ENCODE results near the gene FUT1. TPM values are rescaled to one million over a fixed set of nuclear protein-coding genes. Genes with fewer than 3 reads are reported as not detected.
A peak's percentile ranks its signal among the peaks of the same experiment; 100 is the strongest.

Gene FUT1
- total RNA-seq, 4 donors from 2014 or later = 0.27 to 1.00 (median 0.58) TPM

DNA sequence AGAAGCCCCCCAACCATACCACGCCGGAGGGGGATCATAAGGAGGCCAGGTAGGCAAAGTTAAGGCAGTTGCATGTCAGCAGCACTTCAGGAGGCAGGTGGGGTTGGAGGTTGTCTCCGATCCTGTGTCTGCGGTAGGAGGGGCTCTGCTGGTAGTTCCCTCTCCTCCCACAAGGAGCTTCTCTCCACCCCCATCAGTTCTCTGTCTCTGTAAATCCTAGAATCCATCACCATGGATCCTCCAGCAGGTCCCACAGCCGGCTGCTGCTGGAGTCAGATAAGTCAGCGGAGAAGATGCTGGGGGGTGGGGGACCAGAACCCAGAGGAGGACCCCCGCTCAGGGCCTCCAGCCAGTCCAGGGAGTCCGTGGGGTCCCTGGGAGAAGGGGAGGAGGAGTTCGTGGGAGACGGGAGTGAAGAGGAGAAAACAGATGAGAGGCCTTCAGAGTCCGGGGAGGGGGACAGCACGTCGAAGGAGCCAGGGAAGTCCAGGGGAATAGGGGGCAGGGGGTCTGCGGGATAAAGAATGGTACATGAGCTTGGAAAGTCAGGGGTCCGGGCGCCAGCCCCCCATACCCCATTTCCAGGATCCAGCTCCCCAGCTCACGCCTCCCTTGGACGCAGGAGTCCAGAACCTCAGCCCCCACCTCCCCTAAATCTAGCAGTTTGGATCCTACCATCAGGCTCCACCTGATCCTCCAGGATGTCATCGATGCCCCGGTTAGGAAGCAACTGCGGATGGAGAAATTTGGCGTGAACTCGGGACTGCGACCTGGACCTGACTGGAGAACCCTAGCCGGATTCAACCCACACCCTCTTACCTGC lies 39.2 kb downstream of the FUT1 start:
- no peak for DNase-seq
- WGBS, 2 donors (ENCODE audit: low coverage in 1 of 2) = 17% methylated on average over 25 of the region's 25 CpGs; no CpG with 5 or more reads in 1 of the 2 donors
- in situ Hi-C loops (cut with MboI; ENCODE audit: low pct_ligation_motif_present in 1 of 4, low pct_unique_long_range_greater_than_20kb in 1 of 4, low sequenced_read_pairs in 3 of 4) = no loop called here
- Histone ChIP-seq H3K27ac (peak overlapping the region; percentile 68 to 93 (median 89)), H3K27me3 (no peaks in the 10 kb centered on the region), H3K9me3 (no peaks in the 10 kb centered on the region), H3K4me3 (peak overlapping the region; percentile 18 to 75 (median 58)), H3K4me1 (peaks cover 16 to 39% (median 35%) of the 10 kb centered on the region in 4 donors), H3K36me3 (no peaks in the 10 kb centered on the region)
- TF ChIP-seq, protein P1, sequence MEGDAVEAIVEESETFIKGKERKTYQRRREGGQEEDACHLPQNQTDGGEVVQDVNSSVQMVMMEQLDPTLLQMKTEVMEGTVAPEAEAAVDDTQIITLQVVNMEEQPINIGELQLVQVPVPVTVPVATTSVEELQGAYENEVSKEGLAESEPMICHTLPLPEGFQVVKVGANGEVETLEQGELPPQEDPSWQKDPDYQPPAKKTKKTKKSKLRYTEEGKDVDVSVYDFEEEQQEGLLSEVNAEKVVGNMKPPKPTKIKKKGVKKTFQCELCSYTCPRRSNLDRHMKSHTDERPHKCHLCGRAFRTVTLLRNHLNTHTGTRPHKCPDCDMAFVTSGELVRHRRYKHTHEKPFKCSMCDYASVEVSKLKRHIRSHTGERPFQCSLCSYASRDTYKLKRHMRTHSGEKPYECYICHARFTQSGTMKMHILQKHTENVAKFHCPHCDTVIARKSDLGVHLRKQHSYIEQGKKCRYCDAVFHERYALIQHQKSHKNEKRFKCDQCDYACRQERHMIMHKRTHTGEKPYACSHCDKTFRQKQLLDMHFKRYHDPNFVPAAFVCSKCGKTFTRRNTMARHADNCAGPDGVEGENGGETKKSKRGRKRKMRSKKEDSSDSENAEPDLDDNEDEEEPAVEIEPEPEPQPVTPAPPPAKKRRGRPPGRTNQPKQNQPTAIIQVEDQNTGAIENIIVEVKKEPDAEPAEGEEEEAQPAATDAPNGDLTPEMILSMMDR (IDR thresholded peaks at IDR 0.05) = peak in 1 of 5 experiments; percentile 31
- TF ChIP-seq EP300 (IDR thresholded peaks at IDR 0.05; ENCODE audit: low read depth) = no peak
- intact Hi-C loops (cut with DNase I; ENCODE audit: low total_unique reads) = no loop called here

DNA sequence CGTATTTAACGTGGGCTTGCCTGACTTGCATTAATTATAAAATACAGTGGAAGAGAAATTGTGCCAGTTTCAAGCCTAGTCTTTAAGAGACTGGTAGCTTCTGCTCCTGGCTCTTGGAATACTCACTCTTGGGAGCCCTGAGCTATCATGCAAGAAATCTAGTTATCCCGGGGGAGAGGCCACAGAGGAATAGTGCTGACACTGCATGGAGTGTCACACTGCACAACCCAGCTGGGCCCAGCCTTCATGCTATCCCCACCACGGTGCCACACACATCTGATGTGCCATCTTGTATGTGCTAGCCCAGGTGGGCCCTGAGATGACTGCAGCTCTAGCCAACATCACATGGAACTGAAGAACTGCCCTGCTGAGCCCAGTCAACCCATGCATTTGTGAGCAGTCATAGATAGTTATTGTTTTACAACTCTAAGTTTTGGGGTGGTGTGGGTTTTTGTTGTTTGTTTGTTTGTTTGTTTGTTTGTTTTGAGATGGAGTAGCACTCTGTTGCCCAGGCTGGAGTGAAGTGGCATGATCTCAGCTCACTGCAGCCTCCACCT lies 41.3 kb downstream of the FUT1 start:
- H3K4me1 ChIP-seq = peaks cover 16 to 28% (median 25%) of the 10 kb centered on the region in 4 donors
- no peaks in the 10 kb centered on the region for H3K9me3 ChIP-seq
- intact Hi-C loops (cut with DNase I; ENCODE audit: low total_unique reads) = no loop called here
- no peak for DNase-seq
- TF ChIP-seq EP300 (IDR thresholded peaks at IDR 0.05; ENCODE audit: low read depth) = no peak
- no peaks in the 10 kb centered on the region for H3K36me3 ChIP-seq
- in situ Hi-C loops (cut with MboI; ENCODE audit: low pct_ligation_motif_present in 1 of 4, low pct_unique_long_range_greater_than_20kb in 1 of 4, low sequenced_read_pairs in 3 of 4) = no loop called here
- no peak overlapping the region for H3K4me3 ChIP-seq
- H3K27me3 ChIP-seq = no peaks in the 10 kb centered on the region
- 60 to 89% methylated on average over 1 to 4 of the region's 4 CpGs for WGBS, 2 donors (ENCODE audit: low coverage in 1 of 2)
- H3K27ac ChIP-seq = no peak overlapping the region

DNA sequence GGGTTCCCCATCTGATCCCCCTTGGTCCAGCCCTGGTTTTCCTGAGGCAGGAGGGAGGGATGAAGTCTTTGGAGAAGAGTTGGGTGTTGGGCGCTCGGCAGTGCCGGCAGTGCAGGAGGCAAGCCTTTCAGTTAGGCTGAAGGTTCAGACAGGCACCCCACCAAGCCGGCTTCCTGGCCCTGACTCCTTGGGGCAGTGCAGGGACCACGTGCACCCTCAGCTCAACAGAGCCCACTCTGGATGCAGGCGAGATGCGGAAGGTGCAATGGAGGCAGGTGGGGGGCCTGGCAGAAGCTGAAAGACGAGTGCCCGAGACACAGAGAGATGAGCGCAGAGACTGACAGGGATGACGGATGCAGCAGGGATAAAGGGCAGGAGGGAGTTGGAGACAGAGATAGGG lies 44.0 kb downstream of the FUT1 start:
- Histone ChIP-seq H3K9me3 (no peaks in the 10 kb centered on the region), H3K36me3 (no peaks in the 10 kb centered on the region), H3K4me1 (peaks cover 4 to 8% (median 7%) of the 10 kb centered on the region in 4 donors), H3K27ac (no peak overlapping the region), H3K27me3 (no peaks in the 10 kb centered on the region), H3K4me3 (no peak overlapping the region)
- intact Hi-C loops (cut with DNase I; ENCODE audit: low total_unique reads) (no loop called here), in situ Hi-C loops (cut with MboI; ENCODE audit: low pct_ligation_motif_present in 1 of 4, low pct_unique_long_range_greater_than_20kb in 1 of 4, low sequenced_read_pairs in 3 of 4) (no loop called here)
- TF ChIP-seq, protein P1 (IDR thresholded peaks at IDR 0.05) = no peak
- TF ChIP-seq EP300 (IDR thresholded peaks at IDR 0.05; ENCODE audit: low read depth) (no peak), POLR2AphosphoS5 (IDR thresholded peaks at IDR 0.05) (no peak), POLR2A (IDR thresholded peaks at IDR 0.05) (no peak)
- no peak for DNase-seq
- WGBS, 2 donors (ENCODE audit: low coverage in 1 of 2) = 61 to 66% methylated on average over 3 to 10 of the region's 11 CpGs

DNA sequence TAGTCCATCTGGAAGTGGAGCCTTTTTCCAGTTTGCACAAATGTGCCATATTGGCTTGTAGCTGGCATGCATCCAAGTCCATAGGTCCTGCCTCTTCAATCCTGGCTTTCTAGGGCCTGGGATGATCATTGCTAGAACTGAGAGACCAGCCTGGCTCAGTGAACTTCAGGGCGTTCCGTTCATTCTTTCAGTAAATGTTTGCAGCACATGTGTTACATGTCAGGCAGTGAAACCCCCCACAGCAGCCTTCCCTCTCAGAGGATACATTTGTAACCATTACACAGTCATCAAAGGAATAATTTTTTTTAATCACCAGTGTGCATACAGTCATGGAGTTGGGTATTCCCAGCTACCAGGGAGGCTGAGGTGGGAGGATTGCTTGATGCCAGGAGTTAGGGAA lies 47.0 kb downstream of the FUT1 start:
- H3K36me3 ChIP-seq = no peaks in the 10 kb centered on the region
- H3K27me3 ChIP-seq = no peaks in the 10 kb centered on the region
- no peak overlapping the region for H3K27ac ChIP-seq
- H3K4me1 ChIP-seq = no peaks in the 10 kb centered on the region
- no peak for DNase-seq
- 76% methylated on average over 2 of the region's 2 CpGs; no CpG with 5 or more reads in 1 of the 2 donors for WGBS, 2 donors (ENCODE audit: low coverage in 1 of 2)
- H3K4me3 ChIP-seq = no peak overlapping the region
- TF ChIP-seq, protein P1 (IDR thresholded peaks at IDR 0.05) = no peak
- no peak for TF ChIP-seq POLR2A (IDR thresholded peaks at IDR 0.05)
- TF ChIP-seq POLR2AphosphoS5 (IDR thresholded peaks at IDR 0.05) = no peak
- no peak for TF ChIP-seq EP300 (IDR thresholded peaks at IDR 0.05; ENCODE audit: low read depth)
- in situ Hi-C loops (cut with MboI; ENCODE audit: low pct_ligation_motif_present in 1 of 4, low pct_unique_long_range_greater_than_20kb in 1 of 4, low sequenced_read_pairs in 3 of 4) = no loop called here
- H3K9me3 ChIP-seq = no peaks in the 10 kb centered on the region
- intact Hi-C loops (cut with DNase I; ENCODE audit: low total_unique reads) = no loop called here
